HG02610 (cell line): ENCODE measurements around the gene IGF2.

Source experiments
- ATAC-seq: cut with Tn5 transposase; IDR thresholded peaks from one replicate; pipeline ENCODE4 v1.9.1; 2021; ENCODE audit warnings: mild to moderate bottlenecking, moderate library complexity; ENCODE audit not compliant: unreplicated experiment

The IGF2 gene

GRCh38 chr11:2093575-2094353 is 45.4 kb downstream of the IGF2 start:
- no peak for ATAC-seq

DNA sequence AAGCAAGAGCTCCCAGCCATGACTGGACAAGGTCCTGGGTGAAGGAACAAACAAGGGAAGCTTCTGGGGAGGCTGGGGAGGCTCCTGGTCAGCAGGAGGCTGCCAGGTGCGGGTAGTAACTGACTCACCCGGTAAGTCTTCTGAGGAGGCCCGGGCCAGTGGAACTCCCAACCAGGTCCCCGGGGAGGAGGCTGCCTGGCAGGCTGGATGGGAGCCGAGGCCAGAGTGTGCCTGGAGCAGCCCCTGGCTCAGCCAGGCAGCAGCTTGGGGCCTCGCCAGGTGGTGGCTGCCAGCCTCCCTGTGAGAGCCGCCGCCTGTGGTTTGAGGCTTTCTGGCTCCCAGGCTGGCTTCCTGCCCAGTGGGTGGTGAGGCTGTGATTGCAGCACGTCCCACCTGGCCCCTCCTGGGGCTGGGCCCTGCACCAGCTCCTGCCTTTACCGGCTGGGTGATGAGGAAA is 46.2 kb downstream of the IGF2 start:
- no peak for ATAC-seq

DNA sequence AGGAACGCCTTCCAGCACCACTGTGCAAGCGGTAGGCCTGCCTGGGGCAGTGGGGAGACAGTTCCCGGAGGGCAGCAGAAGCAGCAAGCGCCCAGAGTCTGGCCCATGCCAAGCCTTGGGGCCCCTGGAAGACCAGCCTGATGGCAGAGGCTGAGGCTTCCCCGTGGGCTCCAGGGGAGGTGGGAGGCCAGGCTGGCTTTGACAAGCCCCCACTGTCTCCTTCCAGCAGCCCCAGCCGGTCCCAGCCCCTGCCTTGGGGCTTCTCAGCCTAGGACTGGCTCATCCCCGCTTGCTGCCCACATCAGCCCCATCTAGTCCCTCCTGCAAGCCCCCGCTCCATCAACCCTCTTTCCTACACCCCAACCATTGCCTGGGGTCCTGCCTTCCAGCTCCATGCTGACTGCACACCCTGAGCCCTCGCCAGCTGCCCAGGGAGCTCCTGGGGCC is 46.7 kb downstream of the IGF2 start:
- ATAC-seq: no peak

DNA sequence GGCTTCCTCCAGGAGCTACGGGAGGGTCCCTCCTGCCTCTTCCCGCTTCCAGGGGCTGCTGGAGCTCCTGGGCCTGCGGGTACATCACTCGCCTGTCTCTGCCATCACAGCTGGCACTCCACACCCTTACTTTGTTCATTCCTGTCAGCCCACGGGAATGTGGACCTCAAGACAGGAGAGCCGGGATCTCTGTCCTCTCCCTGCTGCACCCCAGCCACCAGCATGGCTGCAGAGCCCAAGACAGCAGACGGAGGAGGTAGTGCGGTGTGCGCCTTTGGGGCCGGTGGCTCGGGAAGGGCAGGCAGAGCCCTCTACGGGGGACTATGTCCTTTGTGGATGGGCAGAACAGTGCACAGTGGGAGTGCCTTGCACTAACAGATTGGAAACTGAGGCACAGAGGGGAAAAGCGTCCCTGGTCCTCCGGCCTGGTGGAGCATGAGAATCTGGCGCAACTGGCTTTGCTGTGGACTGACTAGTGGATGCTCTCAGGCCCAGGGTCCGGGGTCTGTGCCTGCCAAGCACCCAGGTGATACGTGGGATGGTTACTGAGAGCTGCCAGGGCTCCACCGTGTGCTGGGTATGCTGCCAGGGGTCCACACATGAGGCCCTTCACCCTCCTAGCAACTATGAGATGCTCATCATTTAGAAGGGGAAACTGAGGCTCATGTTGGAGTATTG is 47.3 kb downstream of the IGF2 start:
- ATAC-seq: no peak

DNA sequence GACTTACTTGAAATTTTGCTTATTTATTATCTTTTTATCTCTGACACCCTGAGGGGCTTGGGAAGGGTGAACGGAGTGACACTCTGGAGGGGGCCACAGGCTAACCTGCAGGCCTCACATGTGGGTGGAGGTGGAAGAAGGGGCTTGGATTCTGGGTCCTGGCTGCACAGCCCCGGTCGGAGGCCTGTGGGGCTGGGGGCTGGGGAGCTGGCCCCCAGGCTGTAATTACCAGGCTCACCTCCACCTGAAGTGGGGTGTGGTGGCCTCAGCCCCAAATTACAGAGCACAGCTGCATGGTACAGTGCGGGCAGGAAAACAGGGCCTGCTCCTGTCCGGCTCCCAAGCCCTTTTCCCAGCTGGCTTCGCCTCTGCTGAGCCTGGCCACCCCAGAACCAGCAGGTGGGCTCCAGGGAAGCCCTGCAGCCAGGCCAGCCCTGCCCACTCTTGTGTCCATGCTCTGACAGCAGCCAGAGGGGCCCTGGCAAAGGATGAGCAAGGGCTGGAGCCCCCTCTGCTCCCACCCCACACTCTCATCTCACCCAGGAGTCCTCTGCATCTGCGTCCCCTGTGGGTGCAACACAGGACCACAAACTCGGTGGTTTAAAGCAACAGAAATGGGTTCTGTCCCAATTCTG is 48.0 kb downstream of the IGF2 start:
- no peak for ATAC-seq

- ATAC-seq: no peak
Measured at GRCh38 chr11:2090172-2091111, 48.7 kb downstream of the IGF2 start.

- ATAC-seq: no peak
Measured at GRCh38 chr11:2089536-2090165, 49.5 kb downstream of the IGF2 start.

DNA sequence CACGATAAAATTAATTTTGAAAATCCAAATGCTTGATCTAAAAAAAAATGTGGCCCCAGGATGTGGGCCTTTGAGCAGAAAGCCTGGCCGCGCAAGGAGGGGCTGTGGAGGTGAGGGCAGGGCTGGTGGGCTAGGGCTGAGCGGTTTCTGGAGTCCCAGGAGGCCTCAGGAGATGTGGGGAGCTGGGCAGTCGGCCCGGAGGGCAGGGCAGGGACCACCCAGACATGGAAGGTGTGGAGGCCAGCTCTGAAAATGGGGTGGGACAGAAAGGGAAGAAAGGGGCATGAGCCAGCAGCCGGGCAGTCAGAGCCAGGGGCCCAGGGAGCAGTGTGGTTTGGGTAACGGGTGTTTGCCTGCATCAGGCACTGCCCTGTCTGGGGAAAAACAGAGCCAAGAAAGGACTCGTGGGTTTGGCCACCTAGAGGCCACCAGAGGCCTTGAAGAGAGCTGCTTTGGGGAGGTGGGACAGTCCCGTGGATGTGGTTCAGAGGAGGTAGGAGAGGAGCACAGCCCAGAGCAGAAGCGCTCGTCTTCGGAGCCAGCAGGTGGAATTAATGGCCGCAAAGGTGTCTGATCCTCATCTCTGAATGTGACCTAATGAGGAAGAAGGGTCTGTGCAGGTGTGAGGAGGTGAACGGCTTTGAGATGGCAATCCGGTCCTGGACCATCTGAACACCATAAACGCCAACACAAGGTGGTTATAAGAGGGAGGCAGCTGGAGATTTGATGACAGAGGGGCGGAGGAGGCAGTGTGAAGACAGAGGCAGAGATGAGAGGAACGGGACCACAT is 50.2 kb downstream of the IGF2 start:
- no peak for ATAC-seq

- ATAC-seq: no peak
Measured at GRCh38 chr11:2088284-2088683, 50.9 kb downstream of the IGF2 start.

DNA sequence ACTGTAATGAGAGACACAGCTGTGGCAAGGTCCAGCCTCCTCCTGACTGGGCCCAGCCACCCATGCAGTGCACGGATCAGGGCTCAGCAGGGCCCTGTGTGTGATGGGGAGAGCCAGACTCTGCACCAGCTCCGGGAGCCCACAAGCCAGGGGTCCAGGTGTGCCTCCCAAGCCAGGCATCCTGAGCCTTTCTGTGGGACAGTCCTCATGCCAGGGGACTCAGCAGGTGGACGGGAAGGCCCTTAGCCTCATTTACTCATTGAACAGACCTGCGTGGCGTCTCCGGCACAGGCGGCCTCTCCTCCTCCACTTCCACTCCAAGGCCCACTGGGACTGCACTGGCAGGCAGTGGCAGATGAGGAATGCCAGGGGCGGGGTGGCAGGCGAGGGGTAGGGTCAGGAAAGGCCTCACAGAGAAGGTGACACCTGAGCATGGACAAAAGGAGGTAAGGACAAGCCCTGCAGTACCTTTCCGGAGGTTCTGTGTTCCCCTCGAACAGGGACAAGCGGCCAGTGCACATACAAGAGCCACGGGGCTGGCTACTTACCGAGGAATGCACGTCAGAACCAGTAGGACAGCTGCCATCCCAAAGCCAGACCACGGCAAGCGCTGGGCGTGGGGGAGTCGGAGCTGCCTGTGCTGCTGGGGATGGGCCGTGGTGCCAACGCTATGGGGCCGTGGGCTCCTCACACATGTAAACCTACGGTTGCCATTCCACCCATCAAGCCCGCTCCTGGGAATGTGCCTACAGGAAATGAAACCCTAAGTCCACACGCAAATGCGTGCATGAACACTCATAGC is 52.7 kb downstream of the IGF2 start:
- no peak for ATAC-seq

GRCh38 chr11:2085251-2086066 is 53.7 kb downstream of the IGF2 start:
- no peak for ATAC-seq

- no peak for ATAC-seq
Measured at GRCh38 chr11:2084721-2085120, 54.5 kb downstream of the IGF2 start.
